HepG2 (cell line): ENCODE measurements around the gene TMEM232.

Source experiments
- ERF ChIP-seq: IDR thresholded peaks from 2 replicates; pipeline ENCODE4 v1.6.1; 2018; ENCODE audit warnings: missing biosample characterization, missing genetic modification reagents
- RXRA ChIP-seq: sonication (generic); formaldehyde crosslinking; IDR thresholded peaks from 2 replicates; pipeline ENCODE4 v1.5.1; 2020; ENCODE audit warnings: missing genetic modification reagents
- SP2 ChIP-seq: sonication (generic); formaldehyde crosslinking; IDR thresholded peaks from 2 replicates; pipeline ENCODE4 v1.5.1; 2020; ENCODE audit warnings: mild to moderate bottlenecking, missing genetic modification reagents
- ZNF10 ChIP-seq: sonication (generic); formaldehyde crosslinking; IDR thresholded peaks from 2 replicates; pipeline ENCODE4 v1.4.0; 2020; ENCODE audit warnings: mild to moderate bottlenecking, low read depth, missing genetic modification reagents, borderline replicate concordance

DNA sequence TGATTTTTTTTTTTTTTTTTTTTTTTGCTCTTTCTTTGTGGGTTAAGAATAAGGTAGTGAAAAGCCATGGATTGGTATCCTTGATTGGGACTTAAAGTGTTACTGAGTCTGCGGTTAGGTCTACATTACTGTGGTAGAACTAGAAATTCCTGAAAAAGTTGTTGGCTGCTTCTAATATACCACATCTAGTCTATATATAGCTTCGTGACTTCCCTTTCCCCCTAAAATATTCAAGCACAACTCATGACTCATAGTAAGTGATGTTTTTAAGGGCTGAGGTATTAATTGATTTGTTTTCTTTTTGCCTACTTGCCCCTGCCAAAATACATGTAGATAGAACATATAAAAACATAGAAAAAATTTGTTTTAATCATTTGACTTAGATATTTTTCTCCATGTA lies 247.6 kb downstream of the TMEM232 start:
- TF ChIP-seq ERF (CRISPR knock-in tag) = no peak
- no peak for TF ChIP-seq ZNF10 (CRISPR knock-in tag)
- no peak for TF ChIP-seq SP2
- TF ChIP-seq RXRA (CRISPR knock-in tag) = no peak
